Bronchial epithelial cell (primary cell): ENCODE results near the gene WSCD1. TPM values are rescaled to one million over a fixed set of nuclear protein-coding genes. Genes with fewer than 3 reads are reported as not detected.
A peak's percentile ranks its signal among the peaks of the same experiment; 100 is the strongest.

Source experiments
- DNase-seq: peaks from one replicate; pipeline ENCODE4 v3.0.0-alpha.2; 2010; ENCODE audit warnings: low read depth
- FAIRE-seq: peaks from 2 replicates; lab custom pipeline; 2011; peaks lifted over from hg19 to GRCh38; lab: Jason Lieb, UNC
- H3K27me3 ChIP-seq: 2 replicates; pipeline ENCODE4 v1.5.1; 2011; ENCODE audit warnings: low read length; ENCODE audit not compliant: control insufficient read depth, insufficient read depth
- H3K36me3 ChIP-seq: 2 replicates; pipeline ENCODE4 v1.5.1; 2011; ENCODE audit warnings: low read length; ENCODE audit not compliant: control insufficient read depth, insufficient read depth
- H3K4me3 ChIP-seq: 2 replicates; pipeline ENCODE4 v1.5.1; 2011; ENCODE audit warnings: mild to moderate bottlenecking, low read depth, low read length, control low read depth
- CTCF ChIP-seq: IDR thresholded peaks from 2 replicates; pipeline ENCODE4 v1.5.1; 2011; ENCODE audit warnings: mild to moderate bottlenecking, moderate library complexity, low read length, control low read depth, inconsistent platforms; ENCODE audit not compliant: insufficient read depth, severe bottlenecking
- total RNA-seq: library from RNA; depleted of rRNA; stranded (reverse); fragments of >200 nt; gene quantifications from 2 replicates; pipeline ENCODE4 v1.2.1, GENCODE V29; 2014

Gene WSCD1
- total RNA-seq, 1 donor from 2014 or later = 0.26 TPM

- Histone ChIP-seq H3K4me3 (no peak overlapping the region), H3K27me3 (no peaks in the 10 kb centered on the region), H3K36me3 (no peaks in the 10 kb centered on the region)
- FAIRE-seq (no peak), DNase-seq (no peak)
- no peak for TF ChIP-seq CTCF
Measured at GRCh38 chr17:6044261-6044660, 25.9 kb upstream of the WSCD1 start.

GRCh38 chr17:6045621-6046357, 24.4 kb upstream of the WSCD1 start:
- FAIRE-seq (peak; percentile 93), DNase-seq (no peak)
- Histone ChIP-seq H3K27me3 (no peaks in the 10 kb centered on the region), H3K4me3 (no peak overlapping the region), H3K36me3 (no peaks in the 10 kb centered on the region)
- TF ChIP-seq CTCF = no peak

- no peaks in the 10 kb centered on the region for H3K36me3 ChIP-seq
- H3K27me3 ChIP-seq = no peaks in the 10 kb centered on the region
- FAIRE-seq (no peak), DNase-seq (no peak)
- no peak for TF ChIP-seq CTCF
- no peak overlapping the region for H3K4me3 ChIP-seq
Measured at GRCh38 chr17:6046431-6046830, 23.7 kb upstream of the WSCD1 start.

GRCh38 chr17:6046931-6047330, 23.2 kb upstream of the WSCD1 start:
- DNase-seq (no peak), FAIRE-seq (no peak)
- TF ChIP-seq CTCF = no peak
- Histone ChIP-seq H3K4me3 (no peak overlapping the region), H3K27me3 (no peaks in the 10 kb centered on the region), H3K36me3 (no peaks in the 10 kb centered on the region)

GRCh38 chr17:6047966-6048365, 22.2 kb upstream of the WSCD1 start:
- no peak for TF ChIP-seq CTCF
- no peak for FAIRE-seq
- Histone ChIP-seq H3K36me3 (no peaks in the 10 kb centered on the region), H3K27me3 (no peaks in the 10 kb centered on the region), H3K4me3 (no peak overlapping the region)
- no peak for DNase-seq

GRCh38 chr17:6048486-6048885, 21.7 kb upstream of the WSCD1 start:
- no peak for DNase-seq
- Histone ChIP-seq H3K27me3 (no peaks in the 10 kb centered on the region), H3K4me3 (no peak overlapping the region), H3K36me3 (no peaks in the 10 kb centered on the region)
- no peak for TF ChIP-seq CTCF
- no peak for FAIRE-seq
